Measurements from ENCODE around the gene PROK1. TPM values are rescaled to one million over a fixed set of nuclear protein-coding genes. Genes with fewer than 3 reads are reported as not detected.

Gene PROK1
- total and polyA plus RNA-seq, 2 of the 4 experiments (the other 2 are of a cell fraction), result not detected

- Histone ChIP-seq H2AK5ac (ENCODE audit: low read depth, low read length) (no peak overlapping the region), H4K8ac (ENCODE audit: low read depth in 2 of 2, low read length in 2 of 2) (no peak overlapping the region), H3K4me1 (ENCODE audit: control insufficient read depth, insufficient read depth, low read length) (peaks cover 2% of the 10 kb centered on the region; the same call in 1 of the 2 replicates), H2BK120ac (ENCODE audit: low read depth, low read length) (no peak overlapping the region), H3K23ac (ENCODE audit: low read depth, low read length) (no peak overlapping the region), H2AK9ac (replicated peaks; ENCODE audit: low read depth, low read length, poor library complexity) (no peak overlapping the region), H3K9me1 (ENCODE audit: insufficient read depth, low read length) (no peaks in the 10 kb centered on the region), H3K14ac (replicated peaks; ENCODE audit: low read depth, low read length) (no peak overlapping the region), H3K4me3 (ENCODE audit: insufficient read depth, low read depth, low read length) (no peak overlapping the region), H3K27ac (ENCODE audit: insufficient read depth, low read length) (no peak overlapping the region), H2BK20ac (ENCODE audit: low read depth, low read length) (no peak overlapping the region), H3K79me1 (ENCODE audit: low read depth in 1 of 2, low read length in 2 of 2) (no peaks in the 10 kb centered on the region), H3K9me3 (ENCODE audit: control insufficient read depth, insufficient read depth, low read length) (no peaks in the 10 kb centered on the region), H3K36me3 (ENCODE audit: control insufficient read depth, insufficient read depth, low read length) (no peaks in the 10 kb centered on the region), H3K56ac (ENCODE audit: extremely low read depth, insufficient read depth, low read length) (no peak overlapping the region), H3K4me2 (ENCODE audit: low read depth, low read length) (no peak overlapping the region), H4K20me1 (ENCODE audit: insufficient read depth, low read length) (no peaks in the 10 kb centered on the region), H3K4ac (ENCODE audit: low read depth, low read length) (no peak overlapping the region), H3K9ac (ENCODE audit: low read depth, low read length) (no peak overlapping the region), H2BK5ac (ENCODE audit: low read depth, low read length, poor library complexity, severe bottlenecking) (no peak overlapping the region), H4K91ac (ENCODE audit: insufficient read depth, low read depth, low read length) (no peak overlapping the region), H2BK15ac (ENCODE audit: low read depth, low read length) (no peak overlapping the region), H3K18ac (ENCODE audit: low read depth, low read length) (no peak overlapping the region), H2AFZ (replicated peaks; ENCODE audit: low read length, poor library complexity) (peak overlapping the region; percentile 49), H4K5ac (ENCODE audit: low read depth, low read length) (no peak overlapping the region), H3K27me3 (ENCODE audit: control insufficient read depth, insufficient read depth, low read length) (peaks cover 23% of the 10 kb centered on the region)
- DNase-seq (no peak), ATAC-seq (ENCODE audit: low read depth) (peak; percentile 30; the same call in 1 of the 2 replicates)
- in situ Hi-C loops (cut with MboI; ENCODE audit: low sequenced_read_pairs) (no loop called here), intact Hi-C loops (cut with micrococcal nuclease) (no loop called here), dilution Hi-C loops (cut with HindIII; ENCODE audit: low sequenced_read_pairs, unreplicated experiment) (no loop called here)
- 24% methylated on average over 4 of the region's 18 CpGs; no CpG with 5 or more reads in 1 of the 2 experiments for WGBS, 2 experiments (ENCODE audit: extremely low coverage in 2 of 2, insufficient read length in 1 of 2)
- TF ChIP-seq ELK1 (IDR thresholded peaks at IDR 0.05; ENCODE audit: borderline replicate concordance, low read depth, low read length), result no peak
- no peak for TF ChIP-seq RAD21 (IDR thresholded peaks at IDR 0.05; ENCODE audit: low read length)
- ChIA-PET POLR2A (ENCODE audit: unreplicated experiment) (no interaction called here), CTCF (interaction anchor here (0.9 to 1.3 kb wide), 3 partner anchors 13 to 62 kb away, joined by 3 to 5 read pairs (median 3); no protein-coding TSS in a partner anchor)
- BruUV-seq (replicated peaks), result no TSS peak
These were observed 31.8 kb downstream of the PROK1 start for GRCh38 chr1:110482662-110483307.
